Effector memory CD4-positive, alpha-beta T cell (primary cell): ENCODE results near the gene NDUFA3.

Experiments used
- DNase-seq, 3 donors: peaks; one replicate each; pipeline ENCODE4 v3.0.0-alpha.2; 2020
- H3K27ac ChIP-seq: 2 replicates; pipeline ENCODE4 v1.7.0; 2013; ENCODE audit warnings: mild to moderate bottlenecking, low read length, moderate library complexity; ENCODE audit not compliant: insufficient read depth, poor library complexity, severe bottlenecking
- H3K27me3 ChIP-seq: replicated peaks from 2 replicates; pipeline ENCODE4 v1.7.0; 2013; ENCODE audit warnings: mild to moderate bottlenecking, low read length; ENCODE audit not compliant: insufficient read depth, control insufficient read depth, poor library complexity, severe bottlenecking
- H3K36me3 ChIP-seq: 2 replicates; pipeline ENCODE4 v1.7.0; 2013; ENCODE audit warnings: mild to moderate bottlenecking, low read length, moderate library complexity; ENCODE audit not compliant: control insufficient read depth, insufficient read depth
- H3K4me1 ChIP-seq: 2 replicates; pipeline ENCODE4 v1.7.0; 2013; ENCODE audit warnings: low read length, mild to moderate bottlenecking; ENCODE audit not compliant: control insufficient read depth, insufficient read depth, poor library complexity, severe bottlenecking
- H3K4me3 ChIP-seq: 2 replicates; pipeline ENCODE4 v1.7.0; 2013; ENCODE audit warnings: low read length, low read depth, mild to moderate bottlenecking; ENCODE audit not compliant: insufficient read depth, poor library complexity, severe bottlenecking
- H3K9me3 ChIP-seq: 2 replicates; pipeline ENCODE4 v1.7.0; 2013; ENCODE audit warnings: mild to moderate bottlenecking, low read length, moderate library complexity; ENCODE audit not compliant: control insufficient read depth

The NDUFA3 gene

GRCh38 chr19:54106716-54107115 lies 4.1 kb downstream of the NDUFA3 start:
- Histone ChIP-seq H3K27me3 (no peaks in the 10 kb centered on the region), H3K9me3 (no peaks in the 10 kb centered on the region), H3K27ac (no peak overlapping the region), H3K4me1 (peaks cover 4% of the 10 kb centered on the region), H3K36me3 (peaks cover 51% of the 10 kb centered on the region), H3K4me3 (no peak overlapping the region)
- DNase-seq = no peak

- Histone ChIP-seq H3K27me3 (no peaks in the 10 kb centered on the region), H3K27ac (no peak overlapping the region), H3K9me3 (no peaks in the 10 kb centered on the region), H3K4me1 (peaks cover 4% of the 10 kb centered on the region), H3K4me3 (no peak overlapping the region), H3K36me3 (peaks cover 51% of the 10 kb centered on the region)
- no peak for DNase-seq
Observed at GRCh38 chr19:54107876-54108490, 5.3 kb downstream of the NDUFA3 start.

GRCh38 chr19:54108496-54108895 lies 5.8 kb downstream of the NDUFA3 start:
- no peaks in the 10 kb centered on the region for H3K9me3 ChIP-seq
- peaks cover 51% of the 10 kb centered on the region for H3K36me3 ChIP-seq
- no peak for DNase-seq

GRCh38 chr19:54109651-54110050 lies 7.0 kb downstream of the NDUFA3 start:
- H3K9me3 ChIP-seq = no peaks in the 10 kb centered on the region
- peaks cover 51% of the 10 kb centered on the region for H3K36me3 ChIP-seq
- DNase-seq = no peak
- H3K27me3 ChIP-seq = no peaks in the 10 kb centered on the region
- no peak overlapping the region for H3K27ac ChIP-seq
- no peak overlapping the region for H3K4me3 ChIP-seq
- peaks cover 2% of the 10 kb centered on the region for H3K4me1 ChIP-seq

More at GRCh38 chr19:54108496-54108895, 5.8 kb downstream of the NDUFA3 start:
- H3K27ac ChIP-seq = no peak overlapping the region
- no peak overlapping the region for H3K4me3 ChIP-seq
- no peaks in the 10 kb centered on the region for H3K27me3 ChIP-seq
- peaks cover 1% of the 10 kb centered on the region for H3K4me1 ChIP-seq

GRCh38 chr19:54114340-54115108 lies 11.9 kb downstream of the NDUFA3 start:
- Histone ChIP-seq H3K9me3 (no peaks in the 10 kb centered on the region), H3K27me3 (no peaks in the 10 kb centered on the region), H3K36me3 (peaks cover 24% of the 10 kb centered on the region), H3K27ac (peak overlapping the region; percentile 83), H3K4me1 (peaks cover 12% of the 10 kb centered on the region), H3K4me3 (peak overlapping the region; percentile 78)
- peak in 2 of 3 donors; percentile 29 to 44 for DNase-seq

GRCh38 chr19:54115109-54116063 lies 12.7 kb downstream of the NDUFA3 start, which contains the start of the genes PRPF31 and TFPT:
TSS of gene PRPF31 (plus strand) at chr19:54115754. CDS start at chr19:54118279, 2,525 bp downstream.
TSS of gene TFPT (minus strand) at chr19:54115657. CDS start at chr19:54115269, 388 bp downstream.
- H3K9me3 ChIP-seq = no peaks in the 10 kb centered on the region
- peaks cover 12% of the 10 kb centered on the region for H3K4me1 ChIP-seq
- peak within 1 kb of the TSS; percentile 78 for H3K4me3 ChIP-seq
- H3K27ac ChIP-seq = peak within 1 kb of the TSS; percentile 83
- DNase-seq = peak; percentile 89 to 95 (median 92)
- H3K27me3 ChIP-seq = no peaks in the 10 kb centered on the region
- H3K36me3 ChIP-seq = peaks cover 22% of the 10 kb centered on the region

GRCh38 chr19:54121259-54121658 lies 18.6 kb downstream of the NDUFA3 start:
- Histone ChIP-seq H3K27me3 (no peaks in the 10 kb centered on the region), H3K4me3 (no peak overlapping the region), H3K4me1 (peaks cover 6% of the 10 kb centered on the region), H3K36me3 (peaks cover 68% of the 10 kb centered on the region), H3K9me3 (no peaks in the 10 kb centered on the region), H3K27ac (no peak overlapping the region)
- no peak for DNase-seq

GRCh38 chr19:54123682-54124081 lies 21.0 kb downstream of the NDUFA3 start:
- H3K36me3 ChIP-seq = peaks cover 82% of the 10 kb centered on the region
- DNase-seq = no peak

GRCh38 chr19:54124393-54124792 lies 21.7 kb downstream of the NDUFA3 start:
- Histone ChIP-seq H3K9me3 (no peaks in the 10 kb centered on the region), H3K27me3 (no peaks in the 10 kb centered on the region), H3K4me3 (no peak overlapping the region), H3K36me3 (peaks cover 87% of the 10 kb centered on the region), H3K27ac (no peak overlapping the region), H3K4me1 (no peaks in the 10 kb centered on the region)
- no peak for DNase-seq

More at GRCh38 chr19:54123682-54124081, 21.0 kb downstream of the NDUFA3 start:
- no peaks in the 10 kb centered on the region for H3K9me3 ChIP-seq
- no peak overlapping the region for H3K27ac ChIP-seq
- no peaks in the 10 kb centered on the region for H3K27me3 ChIP-seq
- H3K4me1 ChIP-seq = no peaks in the 10 kb centered on the region
- H3K4me3 ChIP-seq = no peak overlapping the region
